ENCODE measurements around the gene GOLGA2.
"Not testable (repeated sequence)": the region's sequence is repeated elsewhere in the genome, so short reads cannot be mapped to it uniquely, and the experiment has no call there.

The GOLGA2 gene

GRCh38 chr9:128280084-128280622, 4.3 kb upstream of the GOLGA2 start:
- TF ChIP-seq ZNF274 (IDR thresholded peaks at IDR 0.05; ENCODE audit: low read depth, low read length): no peak
- no peak overlapping the region for H3K4me3 ChIP-seq (ENCODE audit: low read length)

GRCh38 chr9:128279088-128280073, 3.6 kb upstream of the GOLGA2 start:
- H3K4me3 ChIP-seq (ENCODE audit: low read length): not testable (repeated sequence)

- no peak for TF ChIP-seq ZNF274 (IDR thresholded peaks at IDR 0.05; ENCODE audit: low read depth, low read length)
- peak overlapping the region; percentile 70 for H3K4me3 ChIP-seq (ENCODE audit: low read length)
Measured at GRCh38 chr9:128276574-128277270, 915 bp upstream of the GOLGA2 start.

GRCh38 chr9:128276008-128276573, 284 bp upstream of the GOLGA2 start, which contains the start of gene SWI5:
TSS of gene SWI5 (plus strand) at chr9:128276276.
- TF ChIP-seq ZNF274 (IDR thresholded peaks at IDR 0.05; ENCODE audit: low read depth, low read length): no peak
- peak within 1 kb of the TSS; percentile 95 for H3K4me3 ChIP-seq (ENCODE audit: low read length)

- no peak for TF ChIP-seq ZNF274 (IDR thresholded peaks at IDR 0.05; ENCODE audit: low read depth, low read length)
- H3K4me3 ChIP-seq (ENCODE audit: low read length): no peak overlapping the region
Measured at GRCh38 chr9:128274245-128274644, 1.6 kb downstream of the GOLGA2 start.

GRCh38 chr9:128271512-128271911, 4.3 kb downstream of the GOLGA2 start:
- no peak overlapping the region for H3K4me3 ChIP-seq (ENCODE audit: low read length)
- no peak for TF ChIP-seq ZNF274 (IDR thresholded peaks at IDR 0.05; ENCODE audit: low read depth, low read length)

GRCh38 chr9:128271112-128271511, 4.7 kb downstream of the GOLGA2 start:
- TF ChIP-seq ZNF274 (IDR thresholded peaks at IDR 0.05; ENCODE audit: low read depth, low read length): no peak
- no peak overlapping the region for H3K4me3 ChIP-seq (ENCODE audit: low read length)

GRCh38 chr9:128266868-128267590, 8.8 kb downstream of the GOLGA2 start:
- TF ChIP-seq ZNF274 (IDR thresholded peaks at IDR 0.05; ENCODE audit: low read depth, low read length): no peak
- no peak overlapping the region for H3K4me3 ChIP-seq (ENCODE audit: low read length)

- no peak for TF ChIP-seq ZNF274 (IDR thresholded peaks at IDR 0.05; ENCODE audit: low read depth, low read length)
- H3K4me3 ChIP-seq (ENCODE audit: low read length): no peak overlapping the region
Measured at GRCh38 chr9:128265348-128265847, 10.4 kb downstream of the GOLGA2 start.

GRCh38 chr9:128262687-128263086, 13.1 kb downstream of the GOLGA2 start:
- no peak for TF ChIP-seq ZNF274 (IDR thresholded peaks at IDR 0.05; ENCODE audit: low read depth, low read length)

GRCh38 chr9:128260340-128260739, 15.5 kb downstream of the GOLGA2 start:
- H3K4me3 ChIP-seq (ENCODE audit: low read length): no peak overlapping the region
- no peak for TF ChIP-seq ZNF274 (IDR thresholded peaks at IDR 0.05; ENCODE audit: low read depth, low read length)

More at GRCh38 chr9:128262687-128263086, 13.1 kb downstream of the GOLGA2 start:
- H3K4me3 ChIP-seq (ENCODE audit: low read length): no peak overlapping the region

GRCh38 chr9:128259156-128259555, 16.7 kb downstream of the GOLGA2 start:
- TF ChIP-seq ZNF274 (IDR thresholded peaks at IDR 0.05; ENCODE audit: low read depth, low read length): no peak
- H3K4me3 ChIP-seq (ENCODE audit: low read length): no peak overlapping the region

GRCh38 chr9:128258326-128258725, 17.5 kb downstream of the GOLGA2 start:
- no peak overlapping the region for H3K4me3 ChIP-seq (ENCODE audit: low read length)
- TF ChIP-seq ZNF274 (IDR thresholded peaks at IDR 0.05; ENCODE audit: low read depth, low read length): no peak
